Left ventricle myocardium inferior (tissue), 1 donor: ENCODE data around the gene FXYD4. TPM values are rescaled to one million over a fixed set of nuclear protein-coding genes. Genes with fewer than 3 reads are reported as not detected.
"Not testable (repeated sequence)": the region's sequence is repeated elsewhere in the genome, so short reads cannot be mapped to it uniquely, and the experiment has no call there.

Experiments
- DNase-seq: peaks from one replicate; pipeline ENCODE4 v3.0.0-alpha.2; 2020
- H3K27ac ChIP-seq: fragments of 200-600 bp; replicated peaks from 2 replicates; pipeline ENCODE4 v1.8.0; 2021
- H3K27me3 ChIP-seq: fragments of 200-600 bp; 2 replicates; pipeline ENCODE4 v1.8.0; 2021; ENCODE audit warnings: low read depth
- H3K36me3 ChIP-seq: fragments of 200-600 bp; 2 replicates; pipeline ENCODE4 v1.8.0; 2021
- H3K4me1 ChIP-seq: fragments of 200-600 bp; 2 replicates; pipeline ENCODE4 v1.8.0; 2021
- H3K4me3 ChIP-seq: fragments of 200-600 bp; 2 replicates; pipeline ENCODE4 v1.8.0; 2021; ENCODE audit warnings: mild to moderate bottlenecking, moderate library complexity
- H3K9me3 ChIP-seq: fragments of 200-600 bp; replicated peaks from 2 replicates; pipeline ENCODE4 v1.8.0; 2021
- intact Hi-C: fragments of 100-400 bp; cut with micrococcal nuclease; formaldehyde crosslinking; loops from one replicate; pipeline ENCODE4 v1.11.0; 2022
- total RNA-seq: library from RNA; stranded (reverse); fragmentation: NEBNext Ultra II Directional; extraction: Animal tissue kit (Norgen Biotek cat#: 25700); gene quantifications from one replicate; pipeline ENCODE4 v1.2.1, GENCODE V29; 2021
- TF ChIP-seq, protein P1 (sequence below): fragments of 200-600 bp; IDR thresholded peaks from 2 replicates; pipeline ENCODE4 v1.8.0; 2021; ENCODE audit warnings: antibody characterized with exemption, mild to moderate bottlenecking, borderline replicate concordance
- donor health status: DM: no; HTN: yes; CAD: no; lungs with severe emphysema.

FXYD4 gene
- total RNA-seq, 1 donor from 2014 or later: not detected

- Histone ChIP-seq H3K9me3 (no peaks in the 10 kb centered on the region), H3K27ac (peak overlapping the region; percentile 31), H3K4me1 (peaks cover 60% of the 10 kb centered on the region), H3K36me3 (peaks cover 91% of the 10 kb centered on the region), H3K4me3 (no peak overlapping the region), H3K27me3 (no peaks in the 10 kb centered on the region)
- intact Hi-C loops: loop anchor here (5.0 kb wide), 1 partner anchor 47 kb away; the partner anchor contains the start of gene ZNF487
- TF ChIP-seq, protein P1, sequence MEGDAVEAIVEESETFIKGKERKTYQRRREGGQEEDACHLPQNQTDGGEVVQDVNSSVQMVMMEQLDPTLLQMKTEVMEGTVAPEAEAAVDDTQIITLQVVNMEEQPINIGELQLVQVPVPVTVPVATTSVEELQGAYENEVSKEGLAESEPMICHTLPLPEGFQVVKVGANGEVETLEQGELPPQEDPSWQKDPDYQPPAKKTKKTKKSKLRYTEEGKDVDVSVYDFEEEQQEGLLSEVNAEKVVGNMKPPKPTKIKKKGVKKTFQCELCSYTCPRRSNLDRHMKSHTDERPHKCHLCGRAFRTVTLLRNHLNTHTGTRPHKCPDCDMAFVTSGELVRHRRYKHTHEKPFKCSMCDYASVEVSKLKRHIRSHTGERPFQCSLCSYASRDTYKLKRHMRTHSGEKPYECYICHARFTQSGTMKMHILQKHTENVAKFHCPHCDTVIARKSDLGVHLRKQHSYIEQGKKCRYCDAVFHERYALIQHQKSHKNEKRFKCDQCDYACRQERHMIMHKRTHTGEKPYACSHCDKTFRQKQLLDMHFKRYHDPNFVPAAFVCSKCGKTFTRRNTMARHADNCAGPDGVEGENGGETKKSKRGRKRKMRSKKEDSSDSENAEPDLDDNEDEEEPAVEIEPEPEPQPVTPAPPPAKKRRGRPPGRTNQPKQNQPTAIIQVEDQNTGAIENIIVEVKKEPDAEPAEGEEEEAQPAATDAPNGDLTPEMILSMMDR: no peak
- no peak for DNase-seq
Measured at GRCh38 chr10:43390333-43390732, 18.9 kb downstream of the FXYD4 start.

DNA sequence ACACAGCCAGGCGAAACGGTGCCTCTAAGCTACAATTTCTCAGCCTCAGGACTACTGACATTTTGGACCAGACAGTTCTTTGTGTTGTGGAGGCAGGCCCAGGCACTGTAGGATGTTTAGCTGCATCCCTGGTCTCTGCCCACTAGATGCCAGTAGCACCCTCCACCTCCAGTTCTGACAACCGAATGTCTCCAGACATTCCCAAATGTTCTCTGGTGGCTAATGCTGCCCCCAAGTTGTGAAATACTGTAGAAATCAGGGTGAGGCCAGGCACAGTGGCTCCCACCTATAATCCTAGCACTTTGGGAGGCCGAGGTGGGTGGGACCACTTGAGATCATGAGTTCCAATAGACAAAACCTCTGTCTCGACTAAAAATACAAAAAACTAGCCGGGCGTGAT is 19.3 kb downstream of the FXYD4 start:
- no peak for DNase-seq
- H3K27ac ChIP-seq: peak overlapping the region; percentile 31
- intact Hi-C loops: loop anchor here (5.0 kb wide), 1 partner anchor 47 kb away; the partner anchor contains the start of gene ZNF487
- H3K27me3 ChIP-seq: no peaks in the 10 kb centered on the region
- no peak overlapping the region for H3K4me3 ChIP-seq
- H3K4me1 ChIP-seq: peaks cover 64% of the 10 kb centered on the region
- H3K9me3 ChIP-seq: no peaks in the 10 kb centered on the region
- H3K36me3 ChIP-seq: peaks cover 88% of the 10 kb centered on the region
- TF ChIP-seq, protein P1: peak; percentile 59

DNA sequence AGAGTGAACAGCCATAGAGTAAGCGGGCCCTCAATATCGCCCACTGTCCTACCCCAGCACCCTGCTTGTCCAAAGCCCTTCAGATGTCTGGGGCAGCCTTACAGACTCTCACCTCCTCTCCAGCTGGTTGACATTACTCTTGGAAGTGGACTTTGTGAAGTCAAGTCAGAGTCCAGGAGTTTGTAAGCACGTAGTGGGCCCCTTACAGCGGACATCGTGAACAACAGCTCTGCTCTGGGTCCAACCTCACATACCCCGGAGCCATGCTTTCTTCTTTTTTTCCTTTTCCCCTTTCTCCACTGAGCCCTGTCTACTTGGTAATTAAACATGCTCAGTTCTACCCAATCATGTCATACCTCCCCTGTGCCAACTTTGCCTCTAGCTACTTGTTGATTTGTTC is 20.1 kb downstream of the FXYD4 start:
- Histone ChIP-seq H3K36me3 (peaks cover 81% of the 10 kb centered on the region), H3K27me3 (no peaks in the 10 kb centered on the region), H3K9me3 (no peaks in the 10 kb centered on the region), H3K27ac (no peak overlapping the region), H3K4me3 (no peak overlapping the region), H3K4me1 (peaks cover 71% of the 10 kb centered on the region)
- intact Hi-C loops: loop anchor here (5.0 kb wide), 1 partner anchor 46 kb away; the partner anchor contains the start of gene ZNF487
- DNase-seq: no peak
- TF ChIP-seq, protein P1: no peak

DNA sequence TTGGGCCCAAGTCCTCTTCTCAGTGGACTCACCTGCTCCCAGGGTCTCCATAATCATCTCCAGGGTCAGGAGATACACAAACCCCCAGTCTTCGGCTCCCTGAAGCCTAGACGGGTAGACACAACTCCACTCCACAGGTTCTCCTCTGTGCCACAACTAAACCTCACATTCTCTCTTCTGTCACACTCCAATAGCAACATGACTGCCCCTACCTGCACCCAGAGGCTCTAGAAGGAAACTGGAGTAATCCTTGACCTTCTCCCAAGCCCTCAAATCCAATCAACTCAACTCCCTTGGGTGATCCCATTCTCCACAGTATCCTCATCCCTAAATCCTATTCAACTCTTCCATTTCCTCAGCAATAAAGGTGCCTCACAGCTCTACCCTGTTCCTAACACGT is 21.3 kb downstream of the FXYD4 start:
- Histone ChIP-seq H3K4me1 (peaks cover 79% of the 10 kb centered on the region), H3K27ac (no peak overlapping the region), H3K9me3 (no peaks in the 10 kb centered on the region), H3K27me3 (no peaks in the 10 kb centered on the region), H3K4me3 (no peak overlapping the region), H3K36me3 (peaks cover 69% of the 10 kb centered on the region)
- TF ChIP-seq, protein P1: no peak
- DNase-seq: no peak
- intact Hi-C loops: loop anchor here (5.0 kb wide), 1 partner anchor 45 kb away; the partner anchor contains the start of gene ZNF487

- H3K27ac ChIP-seq, H3K4me3 ChIP-seq, H3K27me3 ChIP-seq, H3K9me3 ChIP-seq, DNase-seq: not testable (repeated sequence)
- Histone ChIP-seq H3K4me1 (peaks cover 84% of the 10 kb centered on the region), H3K36me3 (peaks cover 64% of the 10 kb centered on the region)
- intact Hi-C loops: loop anchor here (5.0 kb wide), 1 partner anchor 44 kb away; the partner anchor contains the start of gene ZNF487
Measured at GRCh38 chr10:43393186-43393585, 21.8 kb downstream of the FXYD4 start.

- no peak for DNase-seq
- Histone ChIP-seq H3K4me3 (no peak overlapping the region), H3K27ac (no peak overlapping the region), H3K4me1 (peaks cover 85% of the 10 kb centered on the region), H3K36me3 (peaks cover 58% of the 10 kb centered on the region), H3K27me3 (no peaks in the 10 kb centered on the region), H3K9me3 (no peaks in the 10 kb centered on the region)
- intact Hi-C loops: loop anchor here (5.0 kb wide), 1 partner anchor 44 kb away; the partner anchor contains the start of gene ZNF487
- TF ChIP-seq, protein P1: no peak
Measured at GRCh38 chr10:43393606-43394360, 22.3 kb downstream of the FXYD4 start.
